SJCRH30 (cell line): ENCODE data around the gene TMEM218. TPM values are rescaled to one million over a fixed set of nuclear protein-coding genes. Genes with fewer than 3 reads are reported as not detected.

Source experiments
- DNase-seq, 2 experiments: peaks; one replicate each; pipeline ENCODE4 v3.0.0-alpha.2; 2015 to 2020
- H3K27ac ChIP-seq: fragments of 250-450 bp; sonication (Bioruptor Pico); 2 replicates; pipeline ENCODE4 v1.5.1; 2020; ENCODE audit warnings: mild to moderate bottlenecking, moderate library complexity
- H3K27me3 ChIP-seq: fragments of 250-450 bp; sonication (Bioruptor Pico); 2 replicates; pipeline ENCODE4 v1.5.1; 2020; ENCODE audit warnings: mild to moderate bottlenecking, moderate library complexity
- H3K36me3 ChIP-seq: fragments of 250-450 bp; sonication (Bioruptor Pico); 2 replicates; pipeline ENCODE4 v1.5.1; 2020; ENCODE audit warnings: mild to moderate bottlenecking, moderate library complexity
- H3K4me1 ChIP-seq: fragments of 250-450 bp; sonication (Bioruptor Pico); 2 replicates; pipeline ENCODE4 v1.5.1; 2020; ENCODE audit warnings: mild to moderate bottlenecking, moderate library complexity
- H3K4me3 ChIP-seq: fragments of 250-450 bp; sonication (Bioruptor Pico); 2 replicates; pipeline ENCODE4 v1.5.1; 2020; ENCODE audit warnings: mild to moderate bottlenecking, moderate library complexity
- H3K9me3 ChIP-seq: fragments of 250-450 bp; sonication (Bioruptor Pico); replicated peaks from 2 replicates; pipeline ENCODE4 v1.5.1; 2020; ENCODE audit warnings: mild to moderate bottlenecking, moderate library complexity
- total RNA-seq: library from RNA; depleted of rRNA; stranded (reverse); fragments of >200 nt; shearing (Covaris generic); gene quantifications from 2 replicates; pipeline ENCODE4 v1.2.3, GENCODE V29; 2014

TMEM218 gene
- total RNA-seq, 1 experiment from 2014 or later, result 22.0 TPM

DNA sequence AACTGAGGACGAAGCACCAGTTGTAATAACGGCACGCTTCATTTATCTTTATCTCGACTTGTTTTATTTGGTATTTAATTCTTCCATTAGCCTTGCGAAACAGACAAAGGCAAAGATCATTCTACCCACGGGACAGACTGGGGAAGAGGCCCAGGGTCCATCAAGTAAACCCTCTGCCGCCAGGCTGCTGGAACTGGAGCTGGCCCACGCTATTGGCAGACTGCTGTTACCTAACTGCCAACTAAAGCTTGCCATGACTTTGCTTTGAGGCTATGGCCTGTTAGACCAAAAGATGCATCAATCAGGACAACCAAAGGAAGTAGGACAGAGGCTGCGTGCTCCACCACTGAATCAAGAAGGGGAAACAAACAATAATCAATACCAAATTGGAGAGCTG is 780 bp upstream of the TMEM218 start:
- H3K36me3 ChIP-seq, result no peaks in the 10 kb centered on the region
- DNase-seq, result no peak
- no peaks in the 10 kb centered on the region for H3K27me3 ChIP-seq
- H3K27ac ChIP-seq, result peak overlapping the region; percentile 71; the same call in 1 of the 2 replicates
- no peaks in the 10 kb centered on the region for H3K4me1 ChIP-seq
- H3K9me3 ChIP-seq, result no peaks in the 10 kb centered on the region
- peak overlapping the region; percentile 91 for H3K4me3 ChIP-seq

DNA sequence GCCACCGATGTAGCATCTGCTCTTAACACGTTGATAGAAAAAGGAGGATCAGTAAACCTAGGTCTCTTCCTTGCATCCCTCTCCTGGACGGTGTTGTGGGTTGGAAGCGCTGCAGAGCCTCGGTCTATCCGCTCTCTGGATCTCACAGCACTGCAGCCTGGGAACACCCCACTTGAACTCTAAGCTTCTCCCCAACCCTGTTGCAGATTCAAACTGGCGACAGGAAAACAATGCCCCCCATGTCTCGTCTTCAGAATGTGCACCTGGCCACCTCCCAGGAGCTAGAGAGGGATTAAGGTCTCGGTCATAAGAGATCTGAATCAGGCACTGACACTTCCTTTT is 454 bp downstream of the TMEM218 start:
- peak; percentile 19 to 44 for DNase-seq
- Histone ChIP-seq H3K9me3 (no peaks in the 10 kb centered on the region), H3K36me3 (no peaks in the 10 kb centered on the region; the same call in 1 of the 2 replicates), H3K27ac (peak overlapping the region; percentile 71), H3K27me3 (no peaks in the 10 kb centered on the region), H3K4me3 (peak overlapping the region; percentile 91), H3K4me1 (no peaks in the 10 kb centered on the region)

- H3K4me1 ChIP-seq, result no peaks in the 10 kb centered on the region
- no peaks in the 10 kb centered on the region for H3K9me3 ChIP-seq
- DNase-seq, result no peak
- H3K27ac ChIP-seq, result peak overlapping the region; percentile 71; the same call in 1 of the 2 replicates
- peak overlapping the region; percentile 91 for H3K4me3 ChIP-seq
- H3K36me3 ChIP-seq, result no peaks in the 10 kb centered on the region; the same call in 1 of the 2 replicates
- H3K27me3 ChIP-seq, result no peaks in the 10 kb centered on the region
Observed at GRCh38 chr11:125110506-125110905, 920 bp downstream of the TMEM218 start.

- H3K4me3 ChIP-seq, result no peak overlapping the region
- no peaks in the 10 kb centered on the region for H3K27me3 ChIP-seq
- no peaks in the 10 kb centered on the region for H3K4me1 ChIP-seq
- H3K27ac ChIP-seq, result no peak overlapping the region
- DNase-seq, result no peak
- no peaks in the 10 kb centered on the region for H3K9me3 ChIP-seq
- H3K36me3 ChIP-seq, result no peaks in the 10 kb centered on the region; the same call in 1 of the 2 replicates
Observed at GRCh38 chr11:125108469-125108868, 3.0 kb downstream of the TMEM218 start.

- H3K36me3 ChIP-seq, result no peaks in the 10 kb centered on the region; the same call in 1 of the 2 replicates
- H3K9me3 ChIP-seq, result no peaks in the 10 kb centered on the region
Observed at GRCh38 chr11:125105926-125106325, 5.5 kb downstream of the TMEM218 start.

DNA sequence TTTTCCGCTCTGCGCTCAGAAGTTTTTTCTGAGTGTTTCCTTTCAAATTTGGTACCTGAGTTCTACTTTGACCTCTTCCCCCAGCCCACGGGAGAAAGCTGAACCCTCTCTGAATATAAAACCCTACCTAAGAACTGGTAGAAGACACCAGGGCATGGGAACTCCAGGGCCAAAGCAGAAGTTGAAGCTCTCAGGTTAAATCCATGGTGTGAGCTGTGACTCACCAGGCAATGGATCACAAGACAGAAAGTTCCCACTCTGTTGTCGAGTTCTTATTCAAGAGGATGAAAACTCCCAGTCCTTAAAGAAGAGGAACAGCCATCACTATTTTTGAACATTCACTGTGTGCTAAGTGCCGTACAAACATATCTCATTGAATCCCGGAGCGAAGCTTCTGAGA is 8.9 kb downstream of the TMEM218 start:
- no peak for DNase-seq
- H3K27me3 ChIP-seq, result no peaks in the 10 kb centered on the region
- H3K36me3 ChIP-seq, result no peaks in the 10 kb centered on the region; the same call in 1 of the 2 replicates
- H3K27ac ChIP-seq, result no peak overlapping the region
- H3K4me3 ChIP-seq, result no peak overlapping the region
- H3K9me3 ChIP-seq, result no peaks in the 10 kb centered on the region
- H3K4me1 ChIP-seq, result no peaks in the 10 kb centered on the region

More at GRCh38 chr11:125105926-125106325, 5.5 kb downstream of the TMEM218 start:
- Histone ChIP-seq H3K27ac (no peak overlapping the region), H3K4me3 (no peak overlapping the region), H3K27me3 (no peaks in the 10 kb centered on the region), H3K4me1 (no peaks in the 10 kb centered on the region)
- no peak for DNase-seq

GRCh38 chr11:125102025-125102424 is 9.4 kb downstream of the TMEM218 start:
- Histone ChIP-seq H3K4me3 (no peak overlapping the region), H3K4me1 (no peaks in the 10 kb centered on the region), H3K36me3 (no peaks in the 10 kb centered on the region; the same call in 1 of the 2 replicates), H3K9me3 (no peaks in the 10 kb centered on the region), H3K27me3 (no peaks in the 10 kb centered on the region), H3K27ac (no peak overlapping the region)
- no peak for DNase-seq

DNA sequence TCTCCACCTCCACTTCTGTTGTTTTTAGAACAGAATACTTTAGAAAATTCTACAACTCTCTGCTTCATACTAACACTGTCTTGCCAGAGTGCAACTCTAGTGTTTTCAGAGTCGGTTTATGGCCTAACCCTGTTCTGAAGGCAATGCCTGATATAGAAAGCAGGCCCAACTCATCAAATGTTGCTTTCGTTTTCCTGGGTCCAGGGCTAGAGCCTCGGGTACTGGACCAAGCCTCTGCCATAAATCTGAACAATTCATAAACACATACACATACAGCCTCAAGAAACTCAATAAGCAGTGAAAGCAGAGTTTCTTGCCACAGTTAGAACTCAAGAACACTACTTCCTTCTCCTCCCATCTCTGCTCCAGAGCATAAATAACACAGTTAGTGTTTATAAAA is 9.8 kb downstream of the TMEM218 start:
- Histone ChIP-seq H3K4me3 (no peak overlapping the region), H3K27me3 (no peaks in the 10 kb centered on the region), H3K4me1 (no peaks in the 10 kb centered on the region), H3K27ac (no peak overlapping the region), H3K9me3 (no peaks in the 10 kb centered on the region), H3K36me3 (no peaks in the 10 kb centered on the region)
- no peak for DNase-seq

DNA sequence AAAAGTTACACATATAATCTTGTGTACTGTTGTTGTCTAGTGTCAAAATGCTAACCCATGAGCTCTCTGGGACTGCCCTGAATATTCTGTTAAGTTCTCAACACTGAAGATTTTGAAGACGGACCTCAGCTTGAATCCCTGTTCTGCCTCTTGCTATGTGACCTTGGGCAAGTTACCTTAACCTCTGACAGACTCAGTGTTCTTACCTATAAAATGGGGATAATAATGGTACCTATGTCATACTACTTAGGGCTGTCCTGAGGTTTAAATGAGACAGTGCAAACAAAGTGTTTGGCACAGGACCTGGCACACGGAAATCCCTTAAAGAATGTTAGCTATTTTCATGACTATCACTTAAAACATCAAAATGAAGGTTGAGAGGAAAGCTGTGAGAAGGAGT is 11.3 kb downstream of the TMEM218 start:
- H3K4me3 ChIP-seq, result no peak overlapping the region
- H3K36me3 ChIP-seq, result no peaks in the 10 kb centered on the region
- DNase-seq, result no peak
- H3K9me3 ChIP-seq, result no peaks in the 10 kb centered on the region
- no peak overlapping the region for H3K27ac ChIP-seq
- H3K4me1 ChIP-seq, result no peaks in the 10 kb centered on the region
- H3K27me3 ChIP-seq, result no peaks in the 10 kb centered on the region

DNA sequence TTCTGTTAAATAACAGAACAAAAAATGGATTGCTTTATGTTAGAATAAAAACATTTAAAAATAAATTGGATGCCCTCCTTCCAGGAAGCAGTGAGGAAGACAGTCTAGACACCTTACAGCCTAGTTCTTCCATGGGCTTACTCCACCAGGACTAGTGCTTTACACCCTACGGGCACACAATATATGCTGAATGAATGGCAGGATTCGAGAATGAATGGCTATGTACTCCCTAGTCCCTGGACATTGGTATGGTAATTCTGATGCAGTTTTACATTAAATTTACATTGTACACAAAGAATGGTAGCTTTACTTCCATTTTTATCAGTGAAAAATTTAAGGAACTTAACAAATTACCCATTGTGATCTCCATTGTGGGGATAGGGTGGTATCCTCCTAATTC is 16.7 kb downstream of the TMEM218 start:
- Histone ChIP-seq H3K4me1 (peaks cover 4% of the 10 kb centered on the region), H3K36me3 (no peaks in the 10 kb centered on the region), H3K4me3 (no peak overlapping the region), H3K27me3 (no peaks in the 10 kb centered on the region), H3K9me3 (no peaks in the 10 kb centered on the region), H3K27ac (no peak overlapping the region)
- no peak for DNase-seq

DNA sequence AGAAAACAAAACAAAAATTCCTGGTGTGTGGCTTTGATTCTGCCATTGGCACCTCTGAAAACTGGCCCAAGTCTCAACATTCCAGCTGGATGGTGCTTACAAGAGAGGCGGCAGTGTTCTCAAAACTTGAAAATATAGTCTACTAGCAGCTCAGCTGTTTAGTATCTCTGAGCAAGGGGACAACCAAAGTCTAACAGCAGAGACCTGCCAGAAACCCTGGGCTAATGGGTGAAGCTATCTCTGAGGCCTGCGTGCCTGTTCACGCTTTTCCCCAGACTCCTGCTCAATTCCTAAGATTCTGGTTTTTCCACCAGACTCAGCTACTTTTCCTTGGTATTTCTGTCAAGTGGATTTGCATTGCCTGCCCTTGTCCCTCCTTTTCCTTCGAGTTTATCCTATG is 17.9 kb downstream of the TMEM218 start:
- no peak for DNase-seq
- Histone ChIP-seq H3K36me3 (no peaks in the 10 kb centered on the region), H3K4me1 (peaks cover 4% of the 10 kb centered on the region), H3K4me3 (no peak overlapping the region), H3K27ac (no peak overlapping the region), H3K27me3 (no peaks in the 10 kb centered on the region), H3K9me3 (no peaks in the 10 kb centered on the region)

DNA sequence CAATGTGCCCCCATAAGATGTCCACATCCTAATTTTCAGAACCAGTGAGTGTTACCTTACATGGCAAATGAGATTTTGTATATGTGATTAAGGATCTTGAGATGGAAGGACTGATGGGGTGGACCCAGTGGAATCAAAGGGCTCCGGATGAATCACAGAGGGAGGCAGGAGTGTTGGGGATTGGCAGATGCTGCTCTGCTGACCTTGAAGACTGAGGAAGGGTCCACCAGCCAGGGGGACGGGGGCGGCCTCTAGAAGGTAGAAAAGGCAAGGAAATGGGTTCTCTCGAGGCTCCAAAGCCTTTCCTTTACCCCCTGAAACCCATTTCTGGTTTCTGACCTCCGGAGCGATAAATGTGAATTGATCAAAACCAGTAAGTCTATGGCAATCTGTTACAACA is 18.8 kb downstream of the TMEM218 start:
- H3K4me3 ChIP-seq, result no peak overlapping the region
- DNase-seq, result no peak
- H3K4me1 ChIP-seq, result peaks cover 4% of the 10 kb centered on the region
- no peaks in the 10 kb centered on the region for H3K9me3 ChIP-seq
- no peak overlapping the region for H3K27ac ChIP-seq
- H3K27me3 ChIP-seq, result no peaks in the 10 kb centered on the region
- H3K36me3 ChIP-seq, result no peaks in the 10 kb centered on the region

DNA sequence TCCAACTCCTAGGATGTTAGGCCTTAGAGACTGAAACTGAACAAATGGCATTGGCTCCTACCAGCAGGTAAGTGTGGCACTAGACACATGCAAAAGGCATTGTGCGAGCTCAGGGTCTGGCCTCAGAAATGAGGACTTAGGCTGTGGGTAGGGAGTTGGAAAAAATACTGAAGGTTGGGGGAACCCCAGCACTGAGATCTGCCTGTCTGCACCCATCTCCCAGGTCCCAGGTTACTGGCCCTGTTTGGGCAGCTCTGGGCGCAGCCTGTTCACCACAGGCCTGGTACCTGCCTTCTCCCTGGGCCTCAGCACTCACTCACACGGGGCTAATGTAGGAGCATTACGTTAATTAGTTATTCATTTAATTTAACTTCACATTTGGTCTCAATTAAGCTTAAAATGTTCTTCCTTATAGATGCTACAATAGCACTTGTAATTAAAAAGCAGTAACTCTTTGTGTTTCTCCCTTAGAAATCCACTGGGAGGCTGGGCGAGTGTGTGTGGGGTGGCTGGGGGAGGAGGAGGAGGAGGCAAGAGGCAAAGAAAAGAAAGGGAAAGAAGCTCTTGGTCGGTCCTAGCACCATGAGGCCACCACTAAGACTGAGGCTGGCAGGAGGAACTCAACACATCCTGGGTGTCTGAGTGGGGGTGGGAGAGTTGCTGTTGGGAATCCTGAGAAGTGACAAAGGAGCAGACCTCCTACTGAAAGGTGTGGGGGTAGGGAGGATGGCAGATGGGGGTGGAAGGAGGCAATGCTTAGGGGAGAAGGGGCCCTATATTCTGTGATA is 19.4 kb downstream of the TMEM218 start:
- Histone ChIP-seq H3K9me3 (no peaks in the 10 kb centered on the region), H3K36me3 (no peaks in the 10 kb centered on the region), H3K27me3 (no peaks in the 10 kb centered on the region), H3K4me1 (peaks cover 4% of the 10 kb centered on the region), H3K27ac (no peak overlapping the region), H3K4me3 (no peak overlapping the region)
- no peak for DNase-seq

GRCh38 chr11:125091247-125091876 is 20.1 kb downstream of the TMEM218 start:
- Histone ChIP-seq H3K4me1 (peaks cover 4% of the 10 kb centered on the region), H3K27ac (peak overlapping the region; percentile 16; the same call in 1 of the 2 replicates)

DNA sequence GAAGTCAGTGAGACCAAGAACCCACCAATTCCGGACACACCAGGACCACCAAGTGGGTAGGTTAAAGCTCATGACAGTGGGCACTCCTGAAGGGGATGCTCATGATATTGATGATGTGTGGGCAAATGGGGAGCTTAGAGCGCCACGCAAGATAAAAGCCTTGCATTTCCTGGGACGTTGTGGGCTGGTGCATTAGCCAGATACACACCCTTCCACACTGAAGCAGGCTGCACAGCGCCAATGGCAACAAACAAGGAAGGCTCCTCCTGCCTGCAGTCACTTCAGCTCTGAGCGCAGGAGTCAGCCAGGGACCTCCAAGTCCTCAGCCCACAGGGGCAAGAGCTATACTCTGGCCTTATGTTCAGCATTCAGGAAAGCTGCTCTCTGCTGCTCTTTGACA is 20.6 kb downstream of the TMEM218 start:
- H3K4me3 ChIP-seq, result no peak overlapping the region
- H3K4me1 ChIP-seq, result peaks cover 4% of the 10 kb centered on the region
- no peaks in the 10 kb centered on the region for H3K36me3 ChIP-seq
- no peak for DNase-seq
- H3K27ac ChIP-seq, result no peak overlapping the region
- H3K9me3 ChIP-seq, result no peaks in the 10 kb centered on the region
- no peaks in the 10 kb centered on the region for H3K27me3 ChIP-seq

More at GRCh38 chr11:125091247-125091876, 20.1 kb downstream of the TMEM218 start:
- Histone ChIP-seq H3K36me3 (no peaks in the 10 kb centered on the region), H3K27me3 (no peaks in the 10 kb centered on the region), H3K9me3 (no peaks in the 10 kb centered on the region), H3K4me3 (no peak overlapping the region)
- DNase-seq, result peak; percentile 56 to 85
